Glomerular visceral epithelial cell (primary cell): ENCODE measurements around the gene PDCD1LG2.
"Not testable (repeated sequence)": the region's sequence is repeated elsewhere in the genome, so short reads cannot be mapped to it uniquely, and the experiment has no call there.

Experiments
- DNase-seq: peaks from one replicate; pipeline ENCODE4 v3.0.0-alpha.2; 2016; ENCODE audit errors: extremely low spot score

The PDCD1LG2 gene

GRCh38 chr9:5566054-5566618 lies 55.8 kb downstream of the PDCD1LG2 start:
- DNase-seq, result peak; percentile 78

GRCh38 chr9:5568868-5569267 lies 58.5 kb downstream of the PDCD1LG2 start:
- no peak for DNase-seq

DNA sequence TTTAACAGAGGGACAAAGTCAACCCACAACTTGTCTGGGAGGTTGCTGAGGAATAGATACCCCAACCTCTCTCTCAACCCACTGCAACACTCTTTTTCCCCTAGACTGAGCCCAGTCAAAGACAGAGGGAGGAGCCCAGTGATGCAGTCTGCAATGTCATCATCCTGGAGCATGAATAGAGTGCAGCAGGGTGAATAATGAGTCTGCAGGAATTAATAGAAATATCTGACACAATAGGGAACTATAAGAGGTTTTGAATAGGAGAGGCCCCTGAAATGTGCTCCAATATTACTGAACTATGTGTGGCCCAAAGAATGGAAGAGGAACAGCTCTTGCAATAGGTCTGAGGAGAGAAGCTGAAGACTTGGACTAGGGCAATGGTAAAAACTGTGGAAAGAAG lies 59.1 kb downstream of the PDCD1LG2 start:
- no peak for DNase-seq

DNA sequence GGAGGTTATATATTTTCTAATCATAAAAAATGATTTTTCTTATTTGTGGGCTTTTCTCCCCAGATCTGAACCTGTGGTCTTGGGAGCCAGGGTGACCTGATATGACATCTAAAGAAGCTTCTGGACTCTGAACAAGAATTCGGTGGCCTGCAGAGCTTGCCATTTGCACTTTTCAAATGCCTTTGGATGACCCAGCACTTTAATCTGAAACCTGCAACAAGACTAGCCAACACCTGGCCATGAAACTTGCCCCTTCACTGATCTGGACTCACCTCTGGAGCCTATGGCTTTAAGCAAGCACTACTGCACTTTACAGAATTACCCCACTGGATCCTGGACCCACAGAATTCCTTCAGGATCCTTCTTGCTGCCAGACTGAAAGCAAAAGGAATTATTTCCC lies 59.6 kb downstream of the PDCD1LG2 start:
- no peak for DNase-seq

- no peak for DNase-seq
Observed at GRCh38 chr9:5571629-5572232, 61.4 kb downstream of the PDCD1LG2 start.

GRCh38 chr9:5574097-5574496 lies 63.8 kb downstream of the PDCD1LG2 start:
- no peak for DNase-seq

- no peak for DNase-seq
Observed at GRCh38 chr9:5575000-5575399, 64.7 kb downstream of the PDCD1LG2 start.

- no peak for DNase-seq
Observed at GRCh38 chr9:5577225-5577624, 66.9 kb downstream of the PDCD1LG2 start.

- no peak for DNase-seq
Observed at GRCh38 chr9:5578018-5578697, 67.8 kb downstream of the PDCD1LG2 start.

DNA sequence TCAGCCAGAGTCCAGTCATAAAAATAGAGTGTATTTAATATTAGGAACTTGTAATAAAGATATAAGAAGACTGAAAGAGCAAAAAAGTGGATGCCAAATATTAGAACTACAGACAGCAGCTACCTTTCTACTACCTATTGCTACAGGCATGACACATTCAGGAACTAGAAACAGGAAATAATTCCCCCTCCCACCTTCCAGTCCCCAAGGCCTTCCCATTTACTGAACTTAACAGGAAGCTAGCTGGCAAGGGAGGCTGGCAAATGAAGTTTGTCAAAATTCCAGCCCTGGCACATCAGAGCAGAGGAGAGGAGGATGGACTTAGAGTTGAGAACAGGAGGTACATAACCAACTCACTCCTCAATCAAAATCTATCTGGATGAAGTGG lies 68.4 kb downstream of the PDCD1LG2 start:
- DNase-seq, result peak; percentile 30

- DNase-seq, result no peak
Observed at GRCh38 chr9:5579881-5580280, 69.5 kb downstream of the PDCD1LG2 start.

DNA sequence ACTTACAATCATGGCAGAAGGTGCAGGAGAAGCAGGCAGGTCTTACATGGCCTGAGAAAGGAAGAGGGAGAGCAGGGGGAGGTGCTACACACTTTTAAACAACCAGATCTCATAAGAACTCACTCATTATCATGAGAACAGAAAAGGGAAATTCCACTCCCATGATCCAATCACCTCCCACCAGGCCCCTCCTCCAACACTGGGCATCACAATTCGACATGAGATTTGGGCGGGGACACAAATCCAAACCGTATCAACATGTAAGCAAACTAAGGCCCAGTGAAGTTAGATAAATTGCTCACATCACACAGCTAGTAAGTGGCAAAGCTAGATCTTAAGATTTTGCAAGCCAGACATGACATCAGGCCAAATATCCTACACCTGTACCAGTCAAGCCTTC lies 70.3 kb downstream of the PDCD1LG2 start:
- DNase-seq, result no peak

GRCh38 chr9:5581706-5582105 lies 71.4 kb downstream of the PDCD1LG2 start:
- DNase-seq, result not testable (repeated sequence)

- DNase-seq, result peak; percentile 82
Observed at GRCh38 chr9:5582835-5583195, 72.5 kb downstream of the PDCD1LG2 start.

GRCh38 chr9:5586391-5586802 lies 76.1 kb downstream of the PDCD1LG2 start:
- DNase-seq, result peak; percentile 17

DNA sequence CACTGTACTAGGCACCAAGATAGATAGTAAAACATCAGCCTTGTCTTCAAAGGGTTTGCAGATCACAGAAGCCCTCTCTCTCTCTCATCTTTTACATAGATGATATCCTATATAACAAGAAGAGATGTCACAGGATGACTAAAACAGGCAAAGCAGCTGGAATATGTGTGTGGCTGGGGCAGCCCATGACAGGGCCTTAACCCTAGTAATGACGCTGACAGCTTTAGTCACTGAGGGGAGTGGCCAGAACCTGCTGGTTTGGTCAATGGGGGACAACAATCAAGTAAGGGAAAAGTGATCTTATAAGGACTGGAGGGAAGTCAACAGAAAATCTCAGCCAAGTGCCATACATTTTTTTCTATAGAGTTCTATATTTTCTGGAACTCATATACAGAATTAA lies 76.7 kb downstream of the PDCD1LG2 start:
- DNase-seq, result peak; percentile 65

- no peak for DNase-seq
Observed at GRCh38 chr9:5592231-5592630, 81.9 kb downstream of the PDCD1LG2 start.

DNA sequence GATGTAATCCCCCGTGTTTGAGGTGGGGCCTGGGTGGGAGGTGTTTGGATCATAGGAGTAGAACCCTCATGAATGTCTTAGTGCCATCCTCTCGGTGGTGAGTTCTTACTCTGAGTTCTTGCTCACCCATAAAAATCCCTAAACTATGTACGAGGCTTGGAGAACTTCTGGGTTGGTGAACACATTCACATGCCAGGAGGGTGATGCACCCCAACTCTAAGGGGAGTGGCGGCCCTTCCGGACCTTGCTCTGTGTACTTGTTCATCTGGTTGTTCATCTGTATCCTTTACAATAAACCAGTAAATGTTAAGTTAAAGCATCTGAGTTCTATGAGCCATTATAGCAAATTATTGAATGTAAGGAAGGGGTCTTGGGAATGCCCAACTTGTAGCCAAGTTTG lies 82.6 kb downstream of the PDCD1LG2 start:
- no peak for DNase-seq

GRCh38 chr9:5593904-5594303 lies 83.6 kb downstream of the PDCD1LG2 start:
- DNase-seq, result no peak

DNA sequence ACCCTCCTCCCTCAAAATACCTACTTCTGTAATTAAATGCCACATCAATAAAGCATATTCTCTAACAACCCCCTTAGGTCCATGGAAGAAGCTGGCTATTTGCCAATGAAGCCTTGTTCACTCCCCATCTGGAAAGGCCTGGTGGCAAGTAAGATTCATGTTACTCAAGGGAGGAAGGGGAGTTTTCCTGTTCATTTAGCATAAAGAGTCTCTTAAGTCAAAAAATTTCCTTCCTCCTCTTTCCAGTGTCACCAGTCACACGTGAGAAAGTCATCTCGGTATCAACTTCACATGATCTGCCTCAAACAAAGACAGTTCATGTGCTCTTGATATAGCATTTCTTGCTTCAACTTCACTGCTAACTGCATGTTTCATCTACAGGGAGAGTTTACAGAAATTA lies 85.8 kb downstream of the PDCD1LG2 start:
- no peak for DNase-seq

- peak; percentile 33 for DNase-seq
Observed at GRCh38 chr9:5608298-5609225, 98.2 kb downstream of the PDCD1LG2 start.

- no peak for DNase-seq
Observed at GRCh38 chr9:5609226-5609596, 98.9 kb downstream of the PDCD1LG2 start.
